ENCODE measurements around the gene AFAP1L1.
A peak's percentile ranks its signal among the peaks of the same experiment; 100 is the strongest.

Gene AFAP1L1

GRCh38 chr5:149344151-149344550 lies 72.5 kb downstream of the AFAP1L1 start:
- TF ChIP-seq CTCF (IDR thresholded peaks at IDR 0.05; ENCODE audit: control extremely low read depth, extremely low read depth, low read depth, missing control alignments): no peak
- POLR2A ChIA-PET: interaction anchor here (1.2 kb wide), 1 partner anchor 14 kb away, joined by 5 read pairs; the partner anchor contains the start of gene PCYOX1L
- CTCF ChIA-PET: interaction anchor here (1.6 to 6.2 kb wide), 8 partner anchors 11 to 207 kb away, joined by 3 to 50 read pairs (median 8); partner anchors contain the start of genes CSNK1A1 and PCYOX1L
- no peak for DNase-seq (ENCODE audit: extremely low spot score)

- POLR2A ChIA-PET: interaction anchor here (0.5 to 1.2 kb wide), 3 partner anchors 12 to 186 kb away, joined by 3 to 5 read pairs (median 3); partner anchors contain the start of gene PCYOX1L
- peak; percentile 96 for DNase-seq (ENCODE audit: extremely low spot score)
- TF ChIP-seq CTCF (IDR thresholded peaks at IDR 0.05; ENCODE audit: control extremely low read depth, extremely low read depth, low read depth, missing control alignments): no peak
- CTCF ChIA-PET: interaction anchor here (0.8 to 6.2 kb wide), 10 partner anchors 10 to 206 kb away, joined by 3 to 50 read pairs (median 6); partner anchors contain the start of genes CSNK1A1 and PCYOX1L
Measured at GRCh38 chr5:149345147-149345891, 73.7 kb downstream of the AFAP1L1 start, which contains the start of gene GRPEL2. Gene GRPEL2 (plus strand): TSS chr5:149345499. CDS start chr5:149345540, 41 bp downstream.

GRCh38 chr5:149345892-149346222 lies 74.2 kb downstream of the AFAP1L1 start:
- ChIA-PET CTCF (interaction anchor here (1.7 to 6.2 kb wide), 4 partner anchors 10 to 36 kb away, joined by 4 to 50 read pairs (median 14); partner anchors contain the start of gene PCYOX1L), POLR2A (interaction anchor here (1.2 kb wide), 1 partner anchor 26 kb away, joined by 3 read pairs; no protein-coding TSS in a partner anchor)
- TF ChIP-seq CTCF (IDR thresholded peaks at IDR 0.05; ENCODE audit: control extremely low read depth, extremely low read depth, low read depth, missing control alignments): no peak
- no peak for DNase-seq (ENCODE audit: extremely low spot score)

- no peak for TF ChIP-seq CTCF (IDR thresholded peaks at IDR 0.05; ENCODE audit: control extremely low read depth, extremely low read depth, low read depth, missing control alignments)
- CTCF ChIA-PET: interaction anchor here (1.2 to 6.2 kb wide), 2 partner anchors 18 to 87 kb away, joined by 3 to 50 read pairs; no protein-coding TSS in a partner anchor
- POLR2A ChIA-PET: no interaction called here
- no peak for DNase-seq (ENCODE audit: extremely low spot score)
Measured at GRCh38 chr5:149348518-149348917, 76.9 kb downstream of the AFAP1L1 start.

GRCh38 chr5:149349382-149349781 lies 77.7 kb downstream of the AFAP1L1 start:
- ChIA-PET CTCF (interaction anchor here (0.8 to 1.2 kb wide), 3 partner anchors 18 to 213 kb away, joined by 3 read pairs; no protein-coding TSS in a partner anchor), POLR2A (no interaction called here)
- DNase-seq (ENCODE audit: extremely low spot score): no peak
- no peak for TF ChIP-seq CTCF (IDR thresholded peaks at IDR 0.05; ENCODE audit: control extremely low read depth, extremely low read depth, low read depth, missing control alignments)

GRCh38 chr5:149352169-149352568 lies 80.5 kb downstream of the AFAP1L1 start:
- no peak for DNase-seq (ENCODE audit: extremely low spot score)
- POLR2A ChIA-PET: no interaction called here
- no peak for TF ChIP-seq CTCF (IDR thresholded peaks at IDR 0.05; ENCODE audit: control extremely low read depth, extremely low read depth, low read depth, missing control alignments)
- CTCF ChIA-PET: interaction anchor here (12.6 kb wide), 1 partner anchor 17 kb away, joined by 186 read pairs; no protein-coding TSS in a partner anchor
